GM12875 (cell line): Measurements from ENCODE around the gene DEAF1.
A peak's percentile ranks its signal among the peaks of the same experiment; 100 is the strongest.

Experiments
- H3K4me3 ChIP-seq: one replicate; pipeline ENCODE4 v1.5.1; 2011; ENCODE audit warnings: low read depth, low read length, control low read depth
- CTCF ChIP-seq: IDR thresholded peaks from 2 replicates; pipeline ENCODE4 v1.5.1; 2011; ENCODE audit warnings: low read depth, mild to moderate bottlenecking, control low read depth, inconsistent platforms, low read length, moderate library complexity, borderline replicate concordance; ENCODE audit not compliant: insufficient read depth

The DEAF1 gene

DNA sequence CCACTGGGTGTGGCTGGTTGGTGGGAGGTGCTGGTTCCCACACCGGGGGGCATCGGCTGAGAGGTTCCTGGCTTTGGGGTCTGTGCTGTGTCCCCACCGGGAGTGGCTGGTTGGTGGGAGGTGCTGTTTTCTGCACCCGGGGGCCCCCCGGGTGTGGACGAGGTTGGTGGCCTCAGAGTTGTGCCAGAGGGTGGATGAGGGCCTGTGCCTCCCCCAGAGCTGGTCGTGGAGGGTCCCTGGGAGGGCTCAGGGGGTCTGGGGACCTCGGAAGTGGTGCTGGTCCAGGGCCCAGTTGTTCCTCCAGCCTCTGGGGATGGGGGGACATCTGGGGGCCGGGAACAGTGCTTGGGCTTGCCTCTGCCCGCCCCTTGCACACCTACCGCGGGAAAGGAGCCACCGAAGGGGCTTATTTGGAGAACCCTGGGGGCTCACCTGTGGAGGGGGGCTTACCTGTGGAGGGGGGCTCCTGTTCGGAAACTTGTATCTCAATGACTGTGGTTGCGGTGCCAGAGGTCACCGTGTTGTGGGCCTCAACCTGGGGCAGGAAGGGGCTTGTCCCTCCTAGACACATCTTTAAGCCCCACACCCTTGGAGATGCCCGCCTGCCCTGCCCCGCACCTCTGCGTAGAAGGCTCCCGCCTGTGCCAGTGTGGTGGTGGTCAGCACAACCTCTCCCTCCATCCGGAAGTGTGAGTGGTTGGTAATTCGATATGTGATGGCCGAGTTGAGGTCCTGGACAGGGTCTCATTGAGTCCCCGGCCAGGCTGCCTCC is 76.0 kb downstream of the DEAF1 start:
- TF ChIP-seq CTCF = no peak
- H3K4me3 ChIP-seq = no peak overlapping the region

DNA sequence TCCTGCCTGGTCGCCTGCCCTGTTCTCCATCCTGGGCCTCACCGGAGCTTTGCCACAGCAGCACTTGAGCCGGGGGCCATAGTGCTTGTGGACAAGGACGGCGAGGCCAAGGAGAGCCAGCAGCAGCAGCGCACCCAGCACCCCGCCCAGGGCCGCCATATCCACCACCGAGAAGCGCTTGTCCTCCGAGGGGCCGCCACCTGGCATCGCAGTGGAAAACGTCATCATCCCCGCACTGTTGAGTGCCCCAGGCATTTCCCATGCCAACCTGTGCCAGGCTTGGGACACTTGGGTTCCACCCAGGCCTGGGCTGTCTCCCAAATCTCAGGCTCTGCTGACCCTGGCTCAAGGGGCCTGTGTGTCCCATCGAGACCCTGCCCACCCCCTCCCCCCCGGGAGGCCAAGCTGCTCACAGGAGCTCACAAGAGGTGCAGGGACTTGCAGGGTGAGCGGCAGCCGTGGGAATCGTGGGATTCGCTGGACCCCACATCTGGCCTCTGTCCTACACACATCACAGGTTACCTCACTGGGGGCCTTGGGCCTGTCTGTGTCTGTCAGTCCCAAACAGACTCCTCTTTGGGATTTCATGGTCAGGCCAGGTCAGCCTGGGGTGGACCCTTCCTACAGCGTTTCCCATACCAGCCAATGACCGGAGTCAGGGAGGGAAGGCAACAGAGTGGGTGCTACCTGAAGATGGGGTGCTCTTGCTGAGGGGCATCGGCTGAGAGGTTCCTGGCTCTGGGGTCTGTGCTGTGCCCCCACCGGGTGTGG is 76.9 kb downstream of the DEAF1 start:
- H3K4me3 ChIP-seq = no peak overlapping the region
- TF ChIP-seq CTCF = no peak

- TF ChIP-seq CTCF = no peak
- no peak overlapping the region for H3K4me3 ChIP-seq
Measured at GRCh38 chr11:617199-617911, 77.7 kb downstream of the DEAF1 start.

DNA sequence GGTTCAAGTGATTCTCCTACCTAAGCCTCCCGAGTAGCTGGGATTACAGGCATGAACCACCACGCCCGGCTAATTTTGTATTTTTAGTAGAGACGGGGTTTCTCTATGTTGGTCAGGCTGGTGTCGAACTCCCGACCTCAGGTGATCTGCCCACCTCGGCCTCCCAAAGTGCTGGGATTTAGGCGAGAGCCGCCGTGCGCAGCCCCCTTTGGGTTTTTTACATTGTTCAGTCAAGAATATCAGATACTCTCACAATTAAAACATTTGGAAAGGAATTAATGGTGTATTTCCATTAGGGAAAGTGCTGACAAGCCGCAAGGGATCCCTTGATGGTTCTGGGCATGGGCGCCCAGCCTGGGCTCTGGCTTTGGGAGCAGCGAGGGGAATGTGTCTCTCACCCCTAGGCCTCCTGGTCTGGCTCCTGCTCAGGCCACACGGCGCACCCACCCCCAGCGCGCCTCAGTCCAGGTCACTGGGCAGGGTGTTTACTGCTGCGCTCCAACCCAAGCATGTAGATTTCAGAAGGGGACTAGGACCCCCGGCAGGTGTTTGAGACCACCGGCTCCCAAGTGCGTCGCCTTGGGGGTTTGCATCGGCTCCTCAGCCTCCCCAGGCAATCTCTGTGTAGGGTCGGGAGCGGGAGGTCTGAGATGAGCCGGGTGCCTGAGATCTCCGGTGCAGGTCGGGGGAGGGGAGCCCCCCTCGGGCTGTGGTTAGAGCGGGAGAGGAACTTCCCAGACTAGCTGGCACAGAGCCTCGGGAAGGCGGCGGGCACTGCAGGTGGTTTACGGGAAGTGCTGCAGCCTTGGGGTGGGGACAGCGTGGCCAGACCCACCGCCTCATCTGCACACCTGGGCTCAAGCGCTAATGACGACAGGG is 78.5 kb downstream of the DEAF1 start:
- TF ChIP-seq CTCF = no peak
- peak overlapping the region; percentile 3 for H3K4me3 ChIP-seq

- H3K4me3 ChIP-seq = peak within 1 kb of the TSS; percentile 96
- no peak for TF ChIP-seq CTCF
Measured at GRCh38 chr11:615504-616319, 79.3 kb downstream of the DEAF1 start, which contains the start of gene IRF7. IRF7 (minus strand) TSS chr11:615950; CDS start chr11:615364, 586 bp downstream.
